Right kidney (tissue), 9 donors: Measurements from ENCODE around the gene ARGFX.
"Not testable (repeated sequence)": the region's sequence is repeated elsewhere in the genome, so short reads cannot be mapped to it uniquely, and the experiment has no call there.

Source experiments
- DNase-seq: peaks from one replicate; pipeline ENCODE4 v3.0.0-alpha.2; 2016
- long read RNA-seq, 8 donors: transcript quantifications; one replicate each; lab custom pipeline, GENCODE V29; 2026

The ARGFX gene
- long read RNA-seq, donor 1: 0 reads
- long read RNA-seq, donor 2: 0 reads
- long read RNA-seq, donor 3: 0 reads
- long read RNA-seq, donor 4: 0 reads
- long read RNA-seq, donor 5: 0 reads
- long read RNA-seq, donor 6: 0 reads
- long read RNA-seq, donor 7: 0 reads
- long read RNA-seq, donor 8: 0 reads

DNA sequence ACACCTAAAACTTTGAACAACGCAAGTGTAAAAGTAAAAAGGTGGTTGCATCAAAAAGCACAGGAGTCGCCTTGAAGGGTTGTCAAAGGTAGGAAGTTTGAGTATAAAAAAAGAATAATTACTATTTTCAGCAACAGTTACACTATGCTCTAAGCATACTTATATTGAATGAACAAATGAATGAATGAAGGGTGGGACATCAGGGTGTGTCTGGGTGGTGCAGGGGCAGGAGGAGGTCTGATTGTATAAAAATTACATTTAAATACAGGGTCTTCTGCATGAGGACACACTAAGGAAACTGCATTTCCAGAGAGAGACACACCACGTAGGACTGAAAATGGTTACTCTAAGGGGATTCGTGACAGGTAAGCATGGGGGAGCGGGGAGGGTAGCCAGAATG is at the start of gene ARGFX:
ARGFX (plus strand) TSS at position 301 of the 400 bp plus-strand sequence. CDS start 2,765 bp downstream, outside the sequence.
- no peak for DNase-seq

DNA sequence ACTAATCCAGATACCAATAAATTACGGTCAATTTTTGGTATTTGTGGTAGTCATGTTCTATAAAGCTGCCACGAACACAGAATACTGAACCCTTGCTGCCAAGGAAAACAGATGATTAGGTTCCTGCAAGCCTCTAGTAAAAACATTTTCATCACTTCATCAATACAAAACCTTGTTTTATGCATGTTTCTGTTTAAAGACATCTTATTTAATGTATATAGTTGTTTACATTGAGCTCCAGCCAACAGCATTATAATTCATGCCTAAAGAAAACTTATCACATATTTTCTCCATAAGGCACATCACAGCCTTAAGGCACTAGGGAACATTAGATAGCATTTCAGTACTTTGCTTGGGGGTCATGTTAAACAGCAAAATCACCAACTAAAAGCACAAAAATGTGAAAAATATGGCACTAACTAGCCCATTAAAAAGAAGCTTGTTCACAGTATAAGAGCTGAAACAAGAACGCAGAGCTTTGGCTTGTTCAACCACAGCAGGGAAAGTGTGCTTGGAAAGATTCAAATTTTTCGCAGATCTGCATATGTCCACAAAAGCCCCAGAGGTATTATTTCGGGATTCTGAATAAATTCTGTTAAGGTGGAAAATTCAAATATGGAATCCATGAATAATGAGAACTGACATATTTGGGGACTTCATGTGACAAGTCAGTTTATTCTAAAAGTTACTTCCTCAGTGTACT is 49.6 kb upstream of the ARGFX start:
- no peak for DNase-seq

DNA sequence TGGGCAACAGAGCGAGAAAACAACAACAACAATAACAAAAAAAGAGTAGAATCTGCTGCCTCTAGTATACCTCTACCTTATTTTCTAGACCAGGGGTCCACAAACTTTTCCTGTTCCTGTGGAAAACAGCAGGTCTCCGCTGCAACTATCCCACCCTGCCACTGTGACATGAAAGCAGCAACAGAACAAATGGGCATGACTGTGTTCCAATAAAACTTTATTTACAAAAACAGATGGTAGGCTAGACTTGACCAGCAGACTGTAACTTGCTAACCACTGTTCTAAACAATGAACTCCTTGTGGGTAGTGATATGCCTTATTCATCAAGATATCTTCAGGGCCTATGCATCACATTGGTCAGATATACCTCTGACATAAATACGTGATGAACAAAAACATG is 47.2 kb upstream of the ARGFX start:
- DNase-seq: no peak

DNA sequence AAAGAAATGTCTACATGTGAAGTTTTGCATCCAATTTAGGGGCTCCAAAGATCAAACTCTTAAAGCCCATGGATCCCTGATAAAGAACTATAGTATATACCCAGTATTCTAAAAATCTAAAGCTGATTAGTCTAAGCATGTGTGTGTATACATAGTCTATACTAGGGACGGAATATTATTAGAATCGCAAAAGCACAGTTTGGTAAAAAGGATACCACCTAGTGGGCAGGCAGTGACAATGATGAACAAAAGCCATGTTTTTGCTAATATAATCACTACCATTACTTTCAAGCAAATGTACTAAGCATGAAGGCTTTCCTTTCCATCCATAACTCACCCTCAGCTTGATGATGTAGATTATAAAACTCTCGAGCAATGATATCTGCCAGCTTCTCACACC is 38.4 kb upstream of the ARGFX start:
- no peak for DNase-seq

DNA sequence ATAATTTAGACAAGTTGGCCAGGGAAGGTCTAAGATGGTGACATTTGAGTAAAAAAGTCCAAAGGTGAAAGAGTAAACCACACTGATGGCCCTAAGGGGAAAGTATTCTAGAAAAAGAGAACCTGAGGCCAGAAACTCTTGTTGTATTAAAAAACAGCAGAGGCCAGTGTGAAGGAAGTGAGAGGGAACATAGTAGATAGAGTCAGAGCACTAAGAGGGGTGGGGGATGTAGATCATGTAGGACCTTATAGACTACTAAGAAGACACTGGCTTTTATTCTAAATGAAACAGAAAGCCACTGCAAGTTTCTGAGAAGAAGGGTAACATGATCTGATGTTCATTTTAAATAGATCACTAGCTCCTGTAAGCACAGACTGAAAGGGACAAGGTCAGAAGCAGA is 36.5 kb upstream of the ARGFX start:
- no peak for DNase-seq

DNA sequence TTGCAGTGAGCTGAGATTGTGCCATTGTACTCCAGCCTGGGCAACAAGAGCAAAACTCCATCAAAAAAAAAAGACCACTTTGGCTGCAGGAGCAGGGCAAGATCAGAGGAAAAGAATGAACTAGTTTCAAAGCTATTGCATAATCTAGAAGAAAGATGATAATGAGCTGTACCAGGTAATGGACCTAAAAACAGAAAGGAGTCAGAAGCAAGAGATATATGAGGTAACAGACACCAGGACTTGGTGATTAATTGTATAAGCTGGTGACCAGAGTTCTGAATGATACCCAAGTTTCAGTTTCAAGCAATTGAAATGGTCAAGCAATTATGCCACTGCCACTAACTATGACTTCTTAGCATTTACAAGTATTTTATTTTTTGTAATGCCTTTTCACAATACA is 24.8 kb upstream of the ARGFX start:
- no peak for DNase-seq

DNA sequence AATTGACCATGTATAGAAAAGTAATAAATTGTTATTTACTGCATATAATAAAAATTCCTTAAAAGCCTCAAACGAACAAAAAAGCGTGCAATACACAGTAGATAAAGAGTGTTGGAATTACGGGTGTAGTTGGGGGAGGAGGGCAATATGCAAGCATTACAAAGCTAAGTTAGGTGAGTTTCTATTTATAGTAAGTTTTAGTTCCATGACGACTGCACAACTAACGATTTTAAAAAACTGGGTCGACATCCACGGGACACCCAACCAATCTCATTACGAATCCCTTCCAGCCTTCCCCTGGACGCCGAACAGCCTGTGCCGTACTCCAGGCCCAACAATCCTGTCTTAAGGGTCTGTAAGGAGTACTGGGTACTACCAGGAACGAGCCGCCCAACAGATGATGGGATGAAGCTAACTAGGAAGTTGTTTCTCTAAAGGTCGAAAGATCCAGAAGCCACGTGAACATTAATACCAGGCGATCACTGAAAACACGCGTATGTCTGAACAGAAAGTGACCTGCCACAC is 22.6 kb upstream of the ARGFX start:
- DNase-seq: no peak

DNA sequence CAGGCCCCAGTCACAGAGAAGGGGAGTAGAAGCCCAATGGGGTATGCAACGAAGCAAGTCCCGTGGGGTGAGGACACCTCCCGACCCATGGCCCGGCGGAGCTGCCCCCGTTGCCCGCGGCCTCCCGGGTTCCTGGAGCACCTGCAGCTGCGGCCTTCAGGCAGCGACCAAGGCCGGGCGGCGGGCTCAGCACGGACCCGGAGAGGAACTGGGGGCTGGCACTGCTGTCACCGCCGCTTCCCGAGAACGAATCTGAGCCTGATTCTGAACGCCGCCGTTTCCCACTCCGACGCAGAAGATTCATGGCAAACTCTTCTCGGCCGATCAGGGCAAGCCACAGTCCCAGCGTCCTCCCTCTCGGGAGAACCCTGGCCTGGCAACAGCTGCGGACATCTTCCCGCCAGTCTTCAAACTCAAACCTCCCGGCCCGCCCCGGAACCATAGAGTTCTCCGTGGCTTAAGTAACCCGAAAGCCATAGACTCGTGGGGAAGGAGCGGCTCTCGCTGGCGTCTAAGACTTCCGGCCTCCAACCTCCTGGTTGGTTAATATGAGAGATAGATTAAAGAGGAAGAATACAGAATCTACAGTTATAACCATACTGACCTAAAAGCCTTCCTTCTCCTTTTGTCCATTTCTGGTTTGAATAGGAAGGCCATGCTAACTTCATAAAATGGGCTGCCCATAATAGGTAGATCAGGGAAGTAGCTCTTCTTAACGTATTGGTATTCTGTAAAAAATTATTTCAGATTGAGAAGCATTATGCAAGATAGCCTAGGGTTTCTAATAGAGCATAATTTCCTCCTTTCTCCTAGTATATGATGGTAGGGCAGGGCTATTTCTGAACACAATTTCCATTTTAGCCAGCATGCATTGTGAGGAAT is 21.9 kb upstream of the ARGFX start, which contains the start of gene POLQ:
POLQ (minus strand) TSS at position 415 of the 882 bp plus-strand sequence; CDS start at position 304, 111 bp downstream.
- peak; percentile 78 for DNase-seq

DNA sequence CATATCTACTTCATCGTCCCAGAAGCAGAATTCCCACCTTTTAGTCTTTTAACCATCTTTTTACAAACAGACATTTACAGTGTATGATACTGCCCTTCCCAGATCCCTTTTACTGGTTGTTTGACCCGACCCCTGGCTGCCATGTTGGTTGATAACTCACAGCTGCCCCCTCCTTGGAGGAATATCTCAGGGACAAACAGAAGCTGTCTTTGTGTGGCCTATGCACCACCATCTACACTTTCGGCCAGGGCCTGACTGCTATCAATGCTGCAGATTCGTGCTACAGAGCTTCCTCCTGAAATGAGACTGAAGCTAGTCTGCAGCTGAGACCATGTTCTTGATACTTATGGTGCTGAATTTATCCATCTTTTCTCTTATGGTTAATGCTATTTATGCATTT is 15.4 kb upstream of the ARGFX start:
- DNase-seq: no peak

DNA sequence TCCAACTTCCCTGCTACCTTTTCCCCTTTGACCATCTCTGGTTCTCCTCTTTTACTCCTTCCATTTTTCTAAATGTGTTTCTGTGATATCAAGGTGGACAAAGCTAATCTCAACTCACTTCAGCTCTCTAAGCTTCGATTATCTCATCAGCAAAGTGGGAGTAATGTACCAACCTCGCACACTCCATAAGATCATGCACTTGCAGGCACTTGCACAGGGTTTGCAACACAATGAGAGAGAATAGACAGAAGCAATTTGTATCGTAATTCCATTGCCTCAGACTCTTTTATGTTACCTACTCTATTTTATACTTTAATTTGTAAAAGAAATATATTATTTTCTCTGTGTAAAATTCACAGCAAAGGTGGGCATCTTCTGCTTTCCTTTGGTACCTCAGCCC is 15.0 kb upstream of the ARGFX start:
- DNase-seq: no peak

DNA sequence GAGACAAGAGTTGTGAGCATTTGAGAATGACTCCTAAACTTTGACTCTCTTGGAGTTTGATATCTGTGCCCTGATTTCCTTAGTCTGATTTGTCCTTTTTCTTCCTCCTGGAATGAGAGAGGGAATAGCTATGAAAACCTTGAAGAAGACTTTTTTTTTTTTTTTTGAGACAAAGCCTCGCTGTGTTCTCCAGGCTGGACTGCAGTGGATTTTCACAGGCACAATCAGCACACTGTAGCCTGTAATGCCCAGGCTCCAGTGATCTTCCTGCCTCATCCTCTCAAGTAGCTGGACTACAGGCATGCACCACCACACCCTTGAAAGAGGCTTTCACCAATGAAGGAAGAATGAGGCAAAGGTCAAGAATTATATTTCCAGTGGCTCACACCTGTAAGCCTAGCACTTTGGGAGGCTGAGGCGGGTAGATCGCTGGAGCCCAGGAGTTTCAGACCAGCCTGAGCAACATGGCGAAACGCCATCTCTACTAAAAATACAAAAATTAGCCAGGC is 10.3 kb upstream of the ARGFX start:
- no peak for DNase-seq

DNA sequence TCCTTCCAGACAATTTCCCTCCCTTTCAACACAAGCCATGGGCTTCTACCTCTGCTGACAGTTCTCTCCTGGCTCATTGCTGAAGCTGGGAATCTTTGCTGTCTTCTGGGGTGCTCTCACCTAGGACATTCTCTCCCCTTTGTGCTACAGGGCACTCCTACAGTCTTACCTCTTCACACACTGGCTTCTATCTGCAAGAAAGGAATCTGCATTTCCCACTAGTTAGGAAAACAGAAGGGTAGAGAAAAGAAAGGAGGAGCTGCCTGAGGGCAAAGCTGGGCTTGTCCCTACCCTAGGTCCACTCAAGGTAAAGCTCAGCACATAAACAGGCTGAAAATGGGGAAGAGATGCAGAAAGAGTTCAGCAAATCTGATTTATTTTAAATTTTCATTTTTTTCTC is 5.6 kb upstream of the ARGFX start:
- no peak for DNase-seq

DNA sequence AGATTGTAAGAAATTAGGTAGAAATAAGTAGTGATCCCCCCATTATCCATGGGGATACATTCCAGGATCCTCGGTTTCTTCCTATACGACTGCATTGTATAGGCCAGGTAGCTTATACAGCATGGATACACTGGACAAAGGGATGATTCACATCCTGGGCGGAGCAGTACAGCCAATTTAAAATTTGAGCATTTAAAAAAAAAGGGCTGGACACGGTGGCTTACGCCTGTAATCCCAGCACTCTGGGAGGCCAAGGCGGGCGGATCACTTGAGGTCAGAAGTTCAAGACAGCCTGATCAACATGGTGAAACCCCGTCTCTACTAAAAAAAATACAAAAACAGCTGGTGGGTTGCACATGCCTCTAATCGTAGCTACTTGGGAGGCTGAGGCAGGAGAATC is 976 bp upstream of the ARGFX start:
- DNase-seq: no peak

DNA sequence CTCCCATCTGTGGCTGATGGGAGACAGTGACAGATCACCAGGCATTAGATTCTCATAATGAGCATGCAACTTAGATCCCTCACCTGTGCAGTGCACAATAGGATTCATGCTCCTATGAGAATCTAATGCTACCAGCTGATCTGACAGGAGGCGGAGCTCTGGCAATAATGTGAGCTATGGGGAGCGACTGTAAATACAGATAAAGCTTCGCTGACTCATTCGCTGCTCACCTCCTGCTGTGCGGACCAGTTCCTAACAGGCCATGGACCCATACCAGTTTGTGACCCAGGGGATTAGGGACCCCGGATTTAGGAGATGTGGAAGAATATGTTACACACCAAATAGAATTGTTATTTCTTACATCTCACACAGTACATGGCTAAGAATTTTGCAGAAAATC is 6.7 kb downstream of the ARGFX start:
- DNase-seq: no peak

DNA sequence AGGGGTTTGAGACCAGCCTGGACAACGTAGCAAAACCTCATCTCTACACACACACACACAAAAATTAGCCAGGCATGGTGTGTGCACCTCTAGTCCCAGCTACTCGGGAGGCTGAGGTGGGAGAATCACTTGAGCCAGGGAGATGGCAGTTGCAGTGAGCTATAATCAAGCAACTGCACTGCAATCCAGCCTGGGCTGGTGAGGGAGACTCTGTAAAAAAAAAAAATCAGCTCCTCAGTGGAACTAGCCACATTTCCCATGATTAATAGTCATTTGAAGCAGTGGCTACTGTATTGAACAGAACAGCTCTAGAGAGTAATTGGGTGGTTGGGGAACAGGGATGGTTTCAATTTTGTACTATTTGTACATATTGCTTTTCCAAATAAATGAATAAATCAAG is 13.9 kb downstream of the ARGFX start:
- DNase-seq: no peak

DNA sequence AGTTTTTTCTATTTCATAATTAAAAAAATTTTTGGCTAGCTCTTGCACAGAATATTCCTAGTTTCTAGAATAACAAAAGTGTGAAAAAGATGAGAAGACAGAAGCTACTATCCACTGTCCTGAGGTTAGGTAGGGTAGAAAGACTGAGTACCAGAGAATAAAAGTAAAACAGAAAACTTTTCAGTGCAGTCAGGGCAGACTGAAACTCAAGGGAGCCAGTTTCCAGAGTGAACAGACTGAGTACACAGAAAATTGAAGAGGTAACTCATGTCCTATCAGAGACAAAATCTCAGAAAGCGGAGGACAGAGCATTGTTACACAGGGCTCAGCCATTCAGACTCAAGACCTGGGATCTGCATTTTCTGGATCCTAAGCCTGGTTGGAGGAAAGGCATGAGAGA is 16.7 kb downstream of the ARGFX start:
- no peak for DNase-seq

DNA sequence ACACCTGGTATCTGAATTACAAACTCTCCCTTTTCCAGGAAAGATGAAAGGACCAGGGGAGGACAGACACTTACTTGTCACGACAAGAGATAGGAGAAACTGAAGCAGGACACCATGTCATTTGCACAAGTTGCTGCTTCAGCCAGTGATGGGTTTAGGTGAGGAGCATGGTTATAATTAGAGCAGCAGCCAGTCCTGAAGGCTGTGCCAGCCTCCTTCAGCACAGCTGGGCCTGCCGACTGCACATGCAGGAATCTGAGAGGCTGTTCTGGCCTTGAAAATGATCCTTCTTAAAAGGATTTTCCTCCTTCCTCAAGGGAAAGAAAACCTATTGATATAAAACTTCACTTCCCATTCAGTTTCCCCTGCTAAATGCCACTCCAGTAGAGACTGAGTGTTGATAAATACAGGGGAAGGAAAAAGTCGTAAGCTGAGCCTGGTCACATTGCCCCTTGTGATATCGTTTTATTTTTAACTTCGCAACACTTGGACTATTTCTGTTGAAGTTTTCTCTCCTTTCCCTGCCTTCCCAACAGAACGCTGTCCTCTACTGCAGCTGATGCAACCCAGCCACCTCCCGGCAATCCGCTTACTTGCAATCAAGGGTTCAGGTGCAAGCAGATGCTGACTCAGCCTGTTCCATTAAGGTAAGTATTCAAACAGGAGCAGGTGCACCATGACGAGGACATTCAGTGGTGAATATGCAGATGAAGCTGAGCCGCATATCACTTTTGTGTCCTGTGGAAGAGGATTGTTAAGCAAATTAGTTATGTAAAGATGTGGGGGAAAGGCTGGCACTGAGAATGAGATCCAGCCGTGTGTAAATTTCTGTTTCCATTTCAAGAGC is 25.3 kb downstream of the ARGFX start, which contains the start of gene FBXO40:
FBXO40 (plus strand) TSS at position 524 of the 847 bp plus-strand sequence. CDS start 27,197 bp downstream, outside the sequence.
- no peak for DNase-seq

DNA sequence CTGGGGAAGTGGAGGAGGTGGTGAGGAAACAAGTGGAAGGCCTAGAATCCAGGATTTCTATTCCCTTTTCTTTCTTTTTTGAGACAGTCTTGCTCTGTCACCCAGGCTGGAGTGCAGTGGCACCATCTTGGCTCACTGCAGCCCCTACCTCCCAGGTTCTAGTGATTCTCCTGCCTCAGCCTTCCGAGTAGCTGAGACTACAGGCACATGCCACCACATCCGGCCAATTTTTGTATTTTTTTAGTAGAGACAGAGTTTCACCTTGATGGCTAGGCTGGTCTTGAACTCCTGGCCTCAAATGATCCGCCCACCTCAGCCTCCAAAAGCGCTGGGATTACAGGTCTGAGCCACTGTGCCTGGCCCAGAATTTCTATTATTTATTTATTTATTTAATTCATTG is 26.1 kb downstream of the ARGFX start:
- DNase-seq: not testable (repeated sequence)

DNA sequence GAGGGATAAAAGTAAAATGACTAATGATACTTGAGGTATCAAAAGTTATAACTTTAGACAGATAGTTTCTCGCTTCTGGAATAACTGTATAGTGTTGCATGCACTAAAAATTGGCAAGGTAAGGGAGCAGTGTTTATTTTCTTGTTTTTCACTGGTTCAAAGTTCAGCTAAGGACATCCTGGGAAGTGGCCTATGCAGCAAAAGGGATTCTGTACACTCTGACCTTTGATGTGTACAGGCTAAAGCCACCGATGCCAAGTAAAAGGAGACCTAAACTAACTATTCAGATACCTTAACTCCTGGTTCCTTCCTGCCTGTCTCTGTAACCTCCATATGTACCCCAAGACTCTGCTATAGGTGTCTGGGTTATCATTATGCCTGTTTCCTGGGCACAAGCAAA is 27.1 kb downstream of the ARGFX start:
- no peak for DNase-seq

DNA sequence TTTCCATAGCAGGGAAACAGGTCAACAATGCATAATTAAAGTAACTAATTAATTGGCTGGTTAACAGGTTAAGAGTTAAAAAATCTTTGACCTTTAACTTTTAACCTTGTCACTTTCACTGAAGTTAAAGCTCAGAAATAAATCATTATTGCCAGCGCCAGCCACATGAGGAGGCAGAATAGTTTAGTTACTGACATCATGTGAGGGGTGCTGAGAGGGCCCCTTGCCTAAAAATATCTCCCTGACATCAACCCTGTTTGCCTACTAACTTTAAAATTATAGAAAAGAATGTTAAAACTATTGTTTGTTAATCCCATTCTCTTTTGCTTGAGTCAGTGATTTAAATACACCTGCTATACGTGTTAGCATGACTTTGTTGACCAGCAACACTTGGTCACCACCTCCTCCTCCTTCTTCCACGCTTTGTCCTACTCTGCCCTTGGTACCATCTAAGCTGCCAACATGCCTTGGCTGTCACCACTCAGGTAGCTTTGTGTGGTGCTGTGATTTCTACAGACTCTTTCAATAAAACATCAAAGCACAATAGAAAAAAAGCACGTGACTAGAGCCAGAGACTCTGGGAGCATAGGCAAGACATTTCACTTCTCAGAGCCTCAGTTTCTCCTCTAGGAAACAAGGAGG is 28.1 kb downstream of the ARGFX start:
- DNase-seq: no peak

DNA sequence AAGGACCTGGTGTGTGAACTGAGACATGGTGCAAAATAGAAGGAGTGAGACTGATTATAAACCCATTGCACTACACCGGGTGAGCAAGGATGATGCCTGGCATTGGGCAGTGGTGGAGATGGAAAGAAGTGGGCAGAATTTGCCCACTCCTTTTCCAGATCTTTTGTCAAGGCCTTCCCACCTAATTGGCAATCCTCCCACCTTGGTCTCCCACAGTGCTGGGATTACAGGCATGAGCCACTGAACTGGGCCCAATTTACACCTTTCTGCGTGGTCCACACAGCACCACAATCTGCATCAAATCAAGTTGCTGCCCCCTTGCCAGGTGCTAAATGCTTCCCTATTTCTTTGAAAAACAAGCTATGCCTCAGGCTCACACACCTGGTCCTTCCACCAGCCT is 30.8 kb downstream of the ARGFX start:
- DNase-seq: no peak
